Loucy (cell line): Measurements from ENCODE around the gene PDXK.

ENCODE experiments used
- CTCF ChIP-seq: fragments of 200-600 bp; sonication (generic); conservative IDR thresholded peaks from 2 replicates; pipeline ENCODE4 v1.5.1; 2014; ENCODE audit warnings: mild to moderate bottlenecking, antibody characterized with exemption, low read length
- EZH2phosphoT487 ChIP-seq: fragments of 200-600 bp; IDR thresholded peaks from 2 replicates; pipeline ENCODE4 v1.6.1; 2018; ENCODE audit warnings: antibody characterized with exemption, mild to moderate bottlenecking, moderate library complexity, borderline replicate concordance

- no peak for TF ChIP-seq CTCF
- no peak for TF ChIP-seq EZH2phosphoT487
These were observed 13.2 kb downstream of the PDXK start for GRCh38 chr21:43731891-43732711.
